ENCODE measurements around the gene BTNL9.

DNA sequence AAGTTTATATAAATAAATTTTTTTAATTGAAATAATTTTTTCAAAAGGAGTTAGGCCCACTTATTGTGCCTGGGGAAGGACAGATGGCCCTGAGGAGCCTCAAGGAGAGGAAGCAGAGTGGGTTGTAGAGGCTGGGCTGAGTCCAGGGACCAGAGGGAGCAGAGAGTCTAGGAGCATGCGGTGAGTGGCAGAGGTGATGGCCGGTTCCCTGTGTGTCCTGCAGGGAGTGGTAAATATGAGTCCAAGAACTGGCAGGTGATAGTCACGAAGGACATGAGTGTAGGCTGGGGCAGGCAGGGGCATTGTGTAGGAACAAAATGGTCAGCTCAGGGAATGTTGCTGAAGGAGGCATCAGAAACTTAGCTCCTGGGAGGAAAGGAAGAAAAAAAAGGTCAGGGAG, 8.3 kb upstream of the BTNL9 start:
- TF ChIP-seq SP1 (IDR thresholded peaks at IDR 0.05) (no peak), CTBP1 (IDR thresholded peaks at IDR 0.05; ENCODE audit: borderline replicate concordance) (no peak), BHLHE40 (IDR thresholded peaks at IDR 0.05; ENCODE audit: borderline replicate concordance) (no peak), FOXK2 (IDR thresholded peaks at IDR 0.05) (no peak)

Measured in HEK293T (cell line).